Liver (tissue), 9 donors: ENCODE data around the gene PARP9. TPM values are rescaled to one million over a fixed set of nuclear protein-coding genes. Genes with fewer than 3 reads are reported as not detected.
"Not testable (repeated sequence)": the region's sequence is repeated elsewhere in the genome, so short reads cannot be mapped to it uniquely, and the experiment has no call there.

ENCODE experiments used
- DNase-seq: peaks from one replicate; pipeline ENCODE4 v3.0.0-alpha.2; 2017; ENCODE audit warnings: low spot score
- H3K27ac ChIP-seq, 2 donors: one replicate each; pipeline ENCODE4 v1.7.0; 2013; ENCODE audit warnings: inconsistent platforms in 2 of 2, low read length in 2 of 2, control low read depth in 1 of 2, low read depth in 1 of 2, mild to moderate bottlenecking in 1 of 2
- H3K27me3 ChIP-seq, 4 donors: one replicate each; pipeline versions ENCODE4 v1.6.1 to v1.7.0; 2013; ENCODE audit warnings: low read length in 3 of 4, inconsistent platforms in 1 of 4, mild to moderate bottlenecking in 1 of 4, moderate library complexity in 1 of 4; ENCODE audit not compliant: control insufficient read depth in 4 of 4, insufficient read depth in 4 of 4
- H3K36me3 ChIP-seq, 4 donors: one replicate each; pipeline versions ENCODE4 v1.6.1 to v1.7.0; 2013; ENCODE audit warnings: low read length in 3 of 4, mild to moderate bottlenecking in 3 of 4, low read depth in 1 of 4, moderate library complexity in 1 of 4; ENCODE audit not compliant: control insufficient read depth in 4 of 4, insufficient read depth in 3 of 4
- H3K4me1 ChIP-seq, 4 donors: one replicate each; pipeline versions ENCODE4 v1.6.1 to v1.7.0; 2013; ENCODE audit warnings: low read length in 3 of 4, mild to moderate bottlenecking in 3 of 4, moderate library complexity in 1 of 4; ENCODE audit not compliant: control insufficient read depth in 4 of 4, insufficient read depth in 4 of 4
- H3K4me3 ChIP-seq, 3 donors: one replicate each; pipeline versions ENCODE4 v1.6.1 to v1.7.0; 2013; ENCODE audit warnings: low read length in 3 of 3, control low read depth in 1 of 3, low read depth in 1 of 3, mild to moderate bottlenecking in 1 of 3
- H3K9ac ChIP-seq, 2 donors: one replicate each; pipeline ENCODE4 v1.7.0; 2013; ENCODE audit warnings: low read length in 2 of 2, mild to moderate bottlenecking in 2 of 2, moderate library complexity in 2 of 2, control low read depth in 1 of 2, low read depth in 1 of 2
- H3K9me3 ChIP-seq, 4 donors: one replicate each; pipeline versions ENCODE4 v1.6.1 to v1.7.0; 2013; ENCODE audit warnings: low read length in 3 of 4; ENCODE audit not compliant: control insufficient read depth in 4 of 4
- EGR1 ChIP-seq, 2 donors: IDR thresholded peaks; 2 replicates each; pipeline ENCODE4 v1.6.1; 2016 to 2018; ENCODE audit warnings: antibody characterized with exemption in 2 of 2, low read depth in 2 of 2
- FOXA1 ChIP-seq: IDR thresholded peaks from 2 replicates; pipeline ENCODE4 v1.6.1; 2016; ENCODE audit warnings: antibody characterized with exemption
- FOXA2 ChIP-seq: IDR thresholded peaks from 2 replicates; pipeline ENCODE4 v1.6.1; 2016; ENCODE audit warnings: antibody characterized with exemption
- HNF4A ChIP-seq, 2 donors: conservative IDR thresholded peaks; 2 replicates each; pipeline ENCODE4 v1.6.1; 2016; ENCODE audit warnings: antibody characterized with exemption in 2 of 2, mild to moderate bottlenecking in 2 of 2
- JUND ChIP-seq, 2 donors: IDR thresholded peaks; 2 replicates each; pipeline ENCODE4 v1.6.1; 2016; ENCODE audit warnings: antibody characterized with exemption in 2 of 2
- NR2F2 ChIP-seq: IDR thresholded peaks from 2 replicates; pipeline ENCODE4 v1.6.1; 2016; ENCODE audit warnings: antibody characterized with exemption
- RAD21 ChIP-seq, 2 donors: IDR thresholded peaks; 2 replicates each; pipeline ENCODE4 v1.6.1; 2016; ENCODE audit warnings: antibody characterized with exemption in 2 of 2, mild to moderate bottlenecking in 2 of 2
- RXRA ChIP-seq, 2 donors: IDR thresholded peaks; 2 replicates each; pipeline ENCODE4 v1.6.1; 2017 to 2018; ENCODE audit warnings: antibody characterized with exemption in 2 of 2, mild to moderate bottlenecking in 1 of 2
- SP1 ChIP-seq: IDR thresholded peaks from 2 replicates; pipeline ENCODE4 v1.6.1; 2018; ENCODE audit warnings: antibody characterized with exemption, mild to moderate bottlenecking
- YY1 ChIP-seq: IDR thresholded peaks from 2 replicates; pipeline ENCODE4 v1.6.1; 2016; ENCODE audit warnings: antibody characterized with exemption, mild to moderate bottlenecking
- WGBS: extraction: QIAGEN DNeasy Blood & Tissue Kit; methylation state at CpG from one replicate; pipeline ENCODE4 v1.1.7; 2013; 5-methylcytosine and 5-hydroxymethylcytosine counted together
- polyA plus RNA-seq, 2 donors: library from polyadenylated mRNA; stranded (reverse) in 1 of 2; unstranded in 1 of 2; fragments of 200-250 nt in 1 of 2; fragments of >200 nt in 1 of 2; fragmentation: Nextera tagmentation in 1 of 2; extraction: Ambion mirVana in 1 of 2; gene quantifications; one replicate each; pipeline versions ENCODE4 v1.2.1 to v1.2.3, GENCODE V29; 2013 to 2015
- total RNA-seq, 2 donors: library from RNA; depleted of rRNA; stranded (reverse); fragments of >200 nt; gene quantifications; one replicate each; pipeline ENCODE4 v1.2.3, GENCODE V29; 2014
- TF ChIP-seq, protein P1 (sequence below): IDR thresholded peaks from 2 replicates; pipeline ENCODE4 v1.6.1; 2016; ENCODE audit warnings: antibody characterized with exemption
- TF ChIP-seq, protein P2 (sequence below): IDR thresholded peaks from 2 replicates; pipeline ENCODE4 v1.6.1; 2016; ENCODE audit warnings: antibody characterized with exemption, mild to moderate bottlenecking
- TF ChIP-seq, protein P3 (sequence below): fragments of 150-350 bp; IDR thresholded peaks from 2 replicates; pipeline ENCODE4 v1.5.1; 2017; ENCODE audit warnings: improper control_type of control experiment, low read depth, low read length; ENCODE audit not compliant: missing input control
- donor health status: healthy.
- donor health status: healthy.
- donor health status: healthy.
- donor health status: healthy.
- donor health status: healthy.

The PARP9 gene
- total and polyA plus RNA-seq, 4 donors: 34.8 to 74.0 (median 48.9) TPM

DNA sequence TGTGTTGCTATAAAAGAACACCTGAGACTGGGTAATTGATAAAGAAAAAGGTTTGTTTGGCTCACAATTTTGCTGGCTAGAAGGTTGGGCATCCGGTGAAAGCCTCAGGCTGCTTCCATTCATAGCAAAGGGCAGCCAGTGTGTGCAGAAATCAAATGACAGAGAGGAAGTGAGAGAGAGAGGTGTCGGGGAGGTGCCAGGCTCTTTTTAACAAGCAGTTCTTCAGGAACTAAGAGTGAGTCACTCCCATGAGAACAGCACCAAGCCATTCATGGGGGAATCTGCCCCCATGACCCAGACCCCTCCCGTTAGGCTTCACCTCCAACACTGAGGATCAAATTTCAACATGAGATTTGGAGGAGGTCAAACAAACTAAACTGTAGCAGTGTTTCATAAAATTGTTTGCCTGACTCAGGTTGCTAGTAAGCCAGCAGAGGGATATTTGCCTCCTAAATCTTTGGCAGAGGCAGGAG is 8.9 kb upstream of the PARP9 start (continued):
- TF ChIP-seq, protein P1, sequence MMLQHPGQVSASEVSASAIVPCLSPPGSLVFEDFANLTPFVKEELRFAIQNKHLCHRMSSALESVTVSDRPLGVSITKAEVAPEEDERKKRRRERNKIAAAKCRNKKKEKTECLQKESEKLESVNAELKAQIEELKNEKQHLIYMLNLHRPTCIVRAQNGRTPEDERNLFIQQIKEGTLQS: peak; percentile 59
- TF ChIP-seq, protein P2, sequence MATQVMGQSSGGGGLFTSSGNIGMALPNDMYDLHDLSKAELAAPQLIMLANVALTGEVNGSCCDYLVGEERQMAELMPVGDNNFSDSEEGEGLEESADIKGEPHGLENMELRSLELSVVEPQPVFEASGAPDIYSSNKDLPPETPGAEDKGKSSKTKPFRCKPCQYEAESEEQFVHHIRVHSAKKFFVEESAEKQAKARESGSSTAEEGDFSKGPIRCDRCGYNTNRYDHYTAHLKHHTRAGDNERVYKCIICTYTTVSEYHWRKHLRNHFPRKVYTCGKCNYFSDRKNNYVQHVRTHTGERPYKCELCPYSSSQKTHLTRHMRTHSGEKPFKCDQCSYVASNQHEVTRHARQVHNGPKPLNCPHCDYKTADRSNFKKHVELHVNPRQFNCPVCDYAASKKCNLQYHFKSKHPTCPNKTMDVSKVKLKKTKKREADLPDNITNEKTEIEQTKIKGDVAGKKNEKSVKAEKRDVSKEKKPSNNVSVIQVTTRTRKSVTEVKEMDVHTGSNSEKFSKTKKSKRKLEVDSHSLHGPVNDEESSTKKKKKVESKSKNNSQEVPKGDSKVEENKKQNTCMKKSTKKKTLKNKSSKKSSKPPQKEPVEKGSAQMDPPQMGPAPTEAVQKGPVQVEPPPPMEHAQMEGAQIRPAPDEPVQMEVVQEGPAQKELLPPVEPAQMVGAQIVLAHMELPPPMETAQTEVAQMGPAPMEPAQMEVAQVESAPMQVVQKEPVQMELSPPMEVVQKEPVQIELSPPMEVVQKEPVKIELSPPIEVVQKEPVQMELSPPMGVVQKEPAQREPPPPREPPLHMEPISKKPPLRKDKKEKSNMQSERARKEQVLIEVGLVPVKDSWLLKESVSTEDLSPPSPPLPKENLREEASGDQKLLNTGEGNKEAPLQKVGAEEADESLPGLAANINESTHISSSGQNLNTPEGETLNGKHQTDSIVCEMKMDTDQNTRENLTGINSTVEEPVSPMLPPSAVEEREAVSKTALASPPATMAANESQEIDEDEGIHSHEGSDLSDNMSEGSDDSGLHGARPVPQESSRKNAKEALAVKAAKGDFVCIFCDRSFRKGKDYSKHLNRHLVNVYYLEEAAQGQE: no peak
- peak; percentile 87 for TF ChIP-seq YY1
- peak; percentile 81 to 87 for TF ChIP-seq HNF4A (conservative IDR thresholded peaks at IDR 0.05)
- TF ChIP-seq JUND (IDR thresholded peaks at IDR 0.05): peak; percentile 84 to 96
- peak; percentile 61 to 70 for TF ChIP-seq RAD21 (IDR thresholded peaks at IDR 0.05)
- TF ChIP-seq FOXA1: no peak

DNA sequence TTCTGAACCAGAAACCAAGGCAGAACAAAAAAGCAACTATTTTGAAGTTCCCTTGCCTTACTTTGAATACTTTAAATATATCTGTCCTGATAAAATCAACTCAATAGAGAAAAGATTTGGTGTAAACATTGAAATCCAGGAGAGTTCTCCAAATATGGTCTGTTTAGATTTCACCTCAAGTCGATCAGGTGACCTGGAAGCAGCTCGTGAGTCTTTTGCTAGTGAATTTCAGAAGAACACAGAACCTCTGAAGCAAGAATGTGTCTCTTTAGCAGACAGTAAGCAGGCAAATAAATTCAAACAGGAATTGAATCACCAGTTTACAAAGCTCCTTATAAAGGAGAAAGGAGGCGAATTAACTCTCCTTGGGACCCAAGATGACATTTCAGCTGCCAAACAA is 4.7 kb upstream of the PARP9 start:
- H3K9me3 ChIP-seq: no peaks in the 10 kb centered on the region
- peaks cover 16 to 60% (median 30%) of the 10 kb centered on the region in 4 donors for H3K4me1 ChIP-seq
- H3K4me3 ChIP-seq: no peak overlapping the region
- peak overlapping the region in 1 of 2 donors; percentile 60 for H3K9ac ChIP-seq
- H3K36me3 ChIP-seq: peaks cover 5 to 40% (median 35%) of the 10 kb centered on the region in 4 donors
- H3K27ac ChIP-seq: peak overlapping the region; percentile 39 to 77
- TF ChIP-seq, protein P1: no peak
- TF ChIP-seq, protein P2: peak; percentile 61
- no peak for TF ChIP-seq EGR1 (IDR thresholded peaks at IDR 0.05; ENCODE audit: low read depth in 2 of 2)
- peak in 1 of 2 donors; percentile 28 for TF ChIP-seq HNF4A (conservative IDR thresholded peaks at IDR 0.05)
- TF ChIP-seq, protein P3, sequence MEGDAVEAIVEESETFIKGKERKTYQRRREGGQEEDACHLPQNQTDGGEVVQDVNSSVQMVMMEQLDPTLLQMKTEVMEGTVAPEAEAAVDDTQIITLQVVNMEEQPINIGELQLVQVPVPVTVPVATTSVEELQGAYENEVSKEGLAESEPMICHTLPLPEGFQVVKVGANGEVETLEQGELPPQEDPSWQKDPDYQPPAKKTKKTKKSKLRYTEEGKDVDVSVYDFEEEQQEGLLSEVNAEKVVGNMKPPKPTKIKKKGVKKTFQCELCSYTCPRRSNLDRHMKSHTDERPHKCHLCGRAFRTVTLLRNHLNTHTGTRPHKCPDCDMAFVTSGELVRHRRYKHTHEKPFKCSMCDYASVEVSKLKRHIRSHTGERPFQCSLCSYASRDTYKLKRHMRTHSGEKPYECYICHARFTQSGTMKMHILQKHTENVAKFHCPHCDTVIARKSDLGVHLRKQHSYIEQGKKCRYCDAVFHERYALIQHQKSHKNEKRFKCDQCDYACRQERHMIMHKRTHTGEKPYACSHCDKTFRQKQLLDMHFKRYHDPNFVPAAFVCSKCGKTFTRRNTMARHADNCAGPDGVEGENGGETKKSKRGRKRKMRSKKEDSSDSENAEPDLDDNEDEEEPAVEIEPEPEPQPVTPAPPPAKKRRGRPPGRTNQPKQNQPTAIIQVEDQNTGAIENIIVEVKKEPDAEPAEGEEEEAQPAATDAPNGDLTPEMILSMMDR: no peak
- no peak for TF ChIP-seq NR2F2
- peak; percentile 52 for TF ChIP-seq FOXA2
- peak; percentile 26 for TF ChIP-seq YY1
- no peak for TF ChIP-seq SP1
- TF ChIP-seq JUND (IDR thresholded peaks at IDR 0.05): peak in 1 of 2 donors; percentile 50
- TF ChIP-seq RXRA (IDR thresholded peaks at IDR 0.05): peak; percentile 14 to 20
- no peaks in the 10 kb centered on the region for H3K27me3 ChIP-seq
- no peak for DNase-seq
- 46% methylated on average over 3 of the region's 3 CpGs for WGBS

DNA sequence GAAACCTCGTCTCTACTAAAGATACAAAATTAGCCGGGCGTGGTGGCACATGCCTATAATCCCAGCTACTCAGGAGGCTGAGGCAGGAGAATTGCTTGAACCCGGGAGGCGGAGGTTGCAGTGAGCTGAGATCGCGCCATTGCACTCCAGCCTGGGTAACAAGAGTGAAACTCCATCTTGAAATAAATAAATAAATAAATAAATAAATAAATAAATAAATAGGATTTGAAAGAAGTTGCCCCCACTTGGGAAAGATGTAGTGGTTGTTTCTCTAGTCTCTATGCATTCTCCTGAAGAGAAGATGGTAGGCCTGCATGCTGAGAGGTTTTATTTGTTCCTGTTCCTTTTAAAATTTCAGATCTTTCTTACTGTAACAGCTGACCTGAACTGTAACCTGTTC is 4.0 kb upstream of the PARP9 start:
- H3K9me3 ChIP-seq, DNase-seq, H3K27me3 ChIP-seq, H3K4me3 ChIP-seq: not testable (repeated sequence)
- peaks cover 16 to 57% (median 25%) of the 10 kb centered on the region in 4 donors for H3K4me1 ChIP-seq
- H3K27ac ChIP-seq: peak overlapping the region; percentile 39 to 77
- peaks cover 5 to 40% (median 35%) of the 10 kb centered on the region in 4 donors for H3K36me3 ChIP-seq
- H3K9ac ChIP-seq: peak overlapping the region in 1 of 2 donors; percentile 60
- 90% methylated on average over 7 of the region's 7 CpGs for WGBS
